Skin of body (tissue), 2 donors: Measurements from ENCODE around the gene UBE2U. TPM values are rescaled to one million over a fixed set of nuclear protein-coding genes. Genes with fewer than 3 reads are reported as not detected.

ENCODE experiments used
- DNase-seq: peaks from one replicate; lab custom pipeline; 2025; lab: John Stamatoyannopoulos, UW
- total RNA-seq: library from RNA; depleted of rRNA; stranded (reverse); fragments of >200 nt; gene quantifications from one replicate; pipeline ENCODE4 v1.2.3, GENCODE V29; 2014

Gene UBE2U, protein sequence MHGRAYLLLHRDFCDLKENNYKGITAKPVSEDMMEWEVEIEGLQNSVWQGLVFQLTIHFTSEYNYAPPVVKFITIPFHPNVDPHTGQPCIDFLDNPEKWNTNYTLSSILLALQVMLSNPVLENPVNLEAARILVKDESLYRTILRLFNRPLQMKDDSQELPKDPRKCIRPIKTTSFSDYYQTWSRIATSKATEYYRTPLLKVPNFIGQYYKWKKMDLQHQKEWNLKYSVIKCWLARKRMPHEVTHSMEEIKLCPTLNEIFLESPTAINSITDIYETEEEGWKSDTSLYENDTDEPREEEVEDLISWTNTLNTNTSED
- not detected for total RNA-seq

DNA sequence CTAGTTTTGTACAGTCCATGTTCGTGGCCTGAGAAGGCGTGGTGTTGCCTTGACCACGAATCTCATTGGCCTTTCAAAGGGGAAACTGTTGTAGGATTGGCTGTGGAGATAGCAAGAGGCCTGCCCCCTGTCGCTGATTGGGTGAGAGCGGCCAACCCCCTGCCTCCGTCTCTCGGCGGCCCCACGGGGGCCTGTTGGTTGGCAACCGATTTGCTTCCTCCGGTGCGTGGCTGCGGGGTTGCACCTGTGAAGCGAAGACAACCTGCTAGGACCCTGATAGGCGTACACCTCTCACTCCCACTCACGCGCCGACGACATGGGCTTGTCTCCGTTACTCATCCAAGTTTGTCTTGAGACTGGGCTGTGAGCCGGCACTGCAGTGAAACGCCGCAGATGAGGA lies at the start of gene UBE2U:
TSS of gene UBE2U (plus strand) at position 204 of the 400 bp plus-strand sequence. CDS start 428 bp downstream, outside the sequence.
- no peak for DNase-seq

DNA sequence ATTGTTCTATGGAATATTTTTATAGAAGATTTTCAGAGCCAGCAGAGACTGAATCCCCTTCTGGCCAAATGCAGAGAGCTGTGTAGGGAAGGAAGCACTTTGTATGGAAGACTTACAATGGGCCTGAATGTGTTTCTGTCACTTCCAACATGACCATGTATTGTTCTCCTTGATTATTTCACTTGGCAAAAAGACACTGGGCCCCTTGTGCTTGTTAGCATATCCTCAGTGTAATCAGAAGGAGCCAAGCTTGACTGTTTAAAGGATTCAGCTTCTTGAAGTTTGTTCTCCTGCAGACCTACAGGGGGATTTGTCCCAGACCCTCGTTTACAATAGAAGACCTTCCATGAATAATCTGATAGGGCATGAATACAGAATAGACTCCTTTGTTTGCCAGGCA lies 48.1 kb upstream of the UBE2U start:
- DNase-seq, result no peak

DNA sequence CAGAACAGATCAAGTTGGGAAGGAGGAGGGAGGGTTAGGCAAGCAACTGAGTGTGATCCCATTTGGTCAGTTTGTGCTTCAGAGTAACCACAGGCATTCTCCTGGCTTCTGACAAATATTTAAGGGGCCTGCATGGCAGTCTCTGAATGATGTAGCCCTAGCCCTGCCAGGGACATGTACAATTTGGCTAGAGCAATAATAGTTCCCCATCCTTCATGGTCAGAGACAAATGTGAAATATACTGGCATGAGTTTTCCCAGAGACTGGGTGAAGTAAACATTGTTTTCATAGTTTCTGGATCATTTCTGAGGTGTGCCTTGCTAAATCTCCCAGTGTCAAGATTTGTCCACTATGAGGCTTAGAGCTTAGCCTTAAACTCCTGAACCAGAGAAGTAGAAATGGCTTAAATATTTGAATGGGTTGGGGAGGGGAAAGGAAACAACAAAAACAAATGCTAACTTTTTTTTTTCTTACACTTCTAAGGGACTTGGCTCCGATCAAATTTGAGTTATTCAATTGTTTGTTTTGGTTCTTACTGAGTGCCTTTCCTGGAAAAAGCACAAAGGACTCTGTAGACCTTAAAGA lies 42.0 kb upstream of the UBE2U start:
- no peak for DNase-seq

DNA sequence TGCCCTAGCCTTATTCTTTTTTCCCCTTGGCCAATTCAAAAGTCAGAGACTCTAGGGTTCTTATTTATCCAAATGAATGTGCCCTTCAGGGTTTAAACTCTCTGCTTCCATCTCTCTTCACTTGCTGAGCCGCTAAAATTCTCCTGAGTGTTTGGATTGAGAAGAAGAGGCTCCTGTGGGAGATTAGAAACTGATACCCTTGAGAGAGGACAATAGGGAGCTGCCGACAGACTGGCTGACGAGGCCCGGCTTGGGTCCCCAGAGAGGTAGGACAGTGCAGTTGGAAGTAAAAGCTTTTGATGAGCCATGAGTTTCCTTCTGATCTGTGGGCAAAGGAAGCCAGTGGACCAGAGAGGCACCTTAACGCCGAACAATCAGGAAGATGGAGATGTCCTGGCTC lies 41.3 kb upstream of the UBE2U start:
- DNase-seq, result no peak

DNA sequence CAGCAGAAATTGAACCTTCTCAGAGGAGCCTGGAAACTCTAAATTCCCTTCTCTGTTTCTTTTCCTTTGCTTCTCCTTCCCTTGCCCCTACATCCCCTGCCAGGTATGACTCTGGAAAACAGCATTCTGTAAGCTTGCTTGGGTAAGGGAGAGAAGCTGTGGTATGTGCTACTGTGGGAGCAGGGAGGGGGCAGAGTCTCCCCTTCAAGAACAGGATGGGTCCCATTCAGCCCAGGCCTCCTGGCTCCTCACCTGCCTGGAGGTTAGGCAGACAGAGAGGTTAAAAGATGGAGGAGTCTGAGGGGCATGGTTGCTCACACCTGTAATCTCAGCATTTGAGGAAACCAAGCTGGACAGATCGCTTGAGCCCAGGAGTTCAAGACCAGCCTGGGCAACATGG lies 40.6 kb upstream of the UBE2U start:
- no peak for DNase-seq

DNA sequence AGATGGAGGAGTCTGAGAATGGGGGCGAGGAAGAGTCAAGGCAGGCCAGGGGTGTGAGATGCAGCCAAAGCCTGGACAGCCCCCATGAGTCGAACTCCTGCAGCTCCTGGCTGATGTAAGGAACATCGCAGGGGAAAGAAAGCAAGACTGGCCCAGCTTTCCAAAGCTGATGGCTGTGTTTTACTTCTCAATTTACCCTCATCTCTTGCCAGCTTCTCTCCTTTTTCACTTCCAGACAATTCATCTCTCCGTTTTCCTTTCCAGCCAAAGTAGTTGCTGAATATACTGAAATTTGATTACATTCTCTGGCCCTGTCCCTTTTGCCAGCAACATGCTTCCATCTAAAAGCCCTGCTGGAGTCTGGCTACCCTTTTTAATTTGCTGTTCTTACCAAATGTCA lies 40.0 kb upstream of the UBE2U start:
- DNase-seq, result peak; percentile 57

DNA sequence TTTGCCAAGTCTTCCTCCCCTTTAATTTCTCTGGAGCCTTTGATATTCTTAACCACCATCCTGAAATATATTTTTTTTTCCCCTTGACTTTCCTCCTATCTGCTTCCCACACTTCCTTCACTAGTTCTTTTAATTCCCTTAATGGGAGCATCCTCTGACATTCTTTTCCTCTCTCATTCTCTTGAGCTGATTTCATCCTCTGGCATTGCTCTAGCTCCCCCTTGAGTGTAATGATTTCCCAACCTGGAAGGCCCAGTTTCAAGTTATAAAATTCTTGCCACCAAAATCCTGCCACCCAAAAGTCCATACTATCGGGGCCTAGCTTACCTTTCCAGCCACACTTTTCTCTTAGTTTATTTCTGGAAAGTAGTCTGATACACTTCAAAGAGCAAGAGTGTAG lies 39.5 kb upstream of the UBE2U start:
- peak; percentile 64 for DNase-seq

DNA sequence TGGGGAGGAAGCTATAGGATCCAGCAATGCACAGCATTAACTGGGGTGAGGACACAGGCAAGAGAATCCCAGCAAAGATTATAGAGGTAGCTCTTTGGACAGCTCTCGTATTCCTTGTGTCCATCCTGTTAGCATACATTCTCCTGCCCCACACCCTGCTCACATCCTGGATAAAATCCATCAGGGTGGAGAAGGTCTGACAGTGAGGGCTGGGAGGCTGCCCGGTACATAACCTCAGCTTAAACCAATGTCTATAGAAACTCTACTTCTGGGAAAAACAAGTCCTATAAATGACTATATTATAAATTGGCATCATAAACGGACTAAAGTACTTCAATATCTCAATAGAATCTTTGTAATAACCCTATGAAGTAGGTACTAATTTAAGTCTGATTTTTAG lies 36.8 kb upstream of the UBE2U start:
- no peak for DNase-seq

DNA sequence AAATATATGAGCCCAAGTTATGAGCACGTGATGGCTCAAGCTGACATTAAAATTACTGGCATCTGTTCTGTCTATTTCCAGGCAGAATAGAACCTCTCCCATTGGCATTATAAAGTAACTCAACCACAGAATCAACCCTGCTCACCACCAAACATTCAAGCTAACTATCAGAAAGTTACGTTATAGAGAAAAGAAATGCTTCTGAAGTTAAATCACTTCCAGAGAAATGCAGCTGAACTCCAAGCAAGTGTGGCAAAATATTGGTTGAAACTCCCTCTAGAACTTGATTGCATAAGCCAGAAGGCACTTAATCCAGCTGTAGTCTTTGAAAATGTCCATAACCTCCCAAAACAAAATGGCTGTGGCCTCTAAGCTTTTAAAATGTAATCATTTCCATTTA lies 36.2 kb upstream of the UBE2U start:
- no peak for DNase-seq

DNA sequence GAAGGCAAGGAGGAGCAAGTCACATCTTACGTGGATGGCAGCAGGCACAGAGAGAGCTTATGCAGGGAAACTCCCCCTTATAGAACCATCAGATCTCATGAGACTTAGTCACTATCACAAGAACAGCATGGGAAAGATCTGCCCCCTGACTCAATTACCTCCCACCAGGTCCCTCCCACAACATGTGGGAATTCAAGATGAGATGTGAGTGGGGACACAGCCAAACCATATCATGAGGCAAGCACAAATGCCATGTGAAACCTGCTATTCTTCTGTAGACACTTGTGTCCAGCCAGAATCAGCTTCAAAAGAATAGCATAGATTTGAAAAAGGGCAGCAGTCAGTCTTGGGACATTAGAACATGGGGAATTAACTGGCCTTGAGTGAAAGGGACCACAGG lies 32.2 kb upstream of the UBE2U start:
- no peak for DNase-seq

DNA sequence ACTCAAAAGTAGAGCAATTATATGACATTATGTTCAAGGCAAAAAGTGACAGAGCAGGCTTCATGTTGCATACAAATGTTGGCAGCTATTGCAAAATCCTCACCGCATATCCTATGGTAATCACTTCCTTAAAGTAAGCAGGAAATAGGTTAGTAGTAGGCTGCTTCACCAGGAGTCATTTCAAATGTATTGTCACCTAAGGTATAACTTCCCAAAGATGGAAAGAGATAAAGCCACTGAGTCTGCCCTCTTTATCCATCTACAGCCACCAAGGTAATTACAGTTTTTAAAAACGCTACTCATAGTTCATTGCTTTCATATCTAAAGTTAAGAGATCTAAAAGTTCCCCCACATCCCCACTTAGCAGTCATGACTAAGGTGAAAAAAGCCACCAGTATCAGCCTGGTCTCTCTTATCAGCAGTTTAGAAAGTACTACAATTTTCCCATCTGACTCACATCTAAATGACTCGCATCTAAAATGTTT lies 31.6 kb upstream of the UBE2U start:
- DNase-seq, result no peak

DNA sequence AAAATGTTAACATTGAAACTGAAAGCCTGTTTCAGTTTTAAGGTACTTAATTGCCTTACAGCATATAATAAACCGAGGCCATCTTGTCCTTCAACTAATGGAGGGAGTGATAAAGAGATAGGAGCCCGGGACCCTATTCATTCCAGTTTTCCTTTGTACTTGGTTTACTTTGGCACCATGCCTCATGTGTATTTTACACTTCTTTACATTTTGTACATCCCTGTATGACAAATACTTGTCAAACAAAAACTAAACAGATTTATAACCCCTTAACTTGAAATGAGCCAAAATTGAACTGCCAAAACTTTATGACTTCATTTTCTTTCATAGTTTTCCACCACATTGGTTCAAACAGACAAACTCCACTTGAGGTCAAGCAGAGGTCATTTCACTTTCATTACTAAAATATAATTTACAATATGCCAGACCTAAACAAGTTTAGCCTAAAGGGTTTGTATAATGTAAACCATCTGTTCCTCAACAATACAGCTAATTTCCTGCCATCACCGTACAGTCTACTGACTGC lies 30.9 kb upstream of the UBE2U start:
- peak; percentile 91 for DNase-seq

DNA sequence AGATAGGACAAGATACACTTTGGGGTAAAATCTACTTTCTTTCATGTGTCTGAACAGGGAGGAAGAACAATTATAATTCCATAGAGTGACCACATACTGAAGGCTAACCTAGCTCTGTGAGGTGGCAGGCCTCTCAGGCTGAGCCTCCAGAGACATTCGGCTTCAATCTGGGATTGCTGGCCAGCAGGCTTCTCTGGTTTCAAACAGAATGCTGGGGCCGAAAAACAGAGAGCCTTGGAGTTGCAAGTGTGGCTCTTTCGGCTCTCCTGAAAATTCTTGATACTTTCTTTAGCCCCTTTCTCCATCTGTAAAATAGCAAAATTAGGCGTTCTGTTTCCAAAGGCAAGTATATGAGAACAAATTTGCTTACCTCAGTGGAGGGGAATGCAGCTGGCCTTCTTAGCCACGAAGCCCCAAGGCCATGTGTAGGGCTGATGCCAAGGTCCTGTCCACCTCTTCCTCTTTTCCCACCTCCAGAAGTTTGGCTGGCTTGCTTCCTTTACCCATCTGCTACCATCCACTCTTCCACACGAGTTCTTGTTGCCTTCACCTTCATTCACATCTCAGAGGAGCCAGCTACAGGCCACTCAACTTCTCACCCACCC lies 30.0 kb upstream of the UBE2U start:
- DNase-seq, result no peak

DNA sequence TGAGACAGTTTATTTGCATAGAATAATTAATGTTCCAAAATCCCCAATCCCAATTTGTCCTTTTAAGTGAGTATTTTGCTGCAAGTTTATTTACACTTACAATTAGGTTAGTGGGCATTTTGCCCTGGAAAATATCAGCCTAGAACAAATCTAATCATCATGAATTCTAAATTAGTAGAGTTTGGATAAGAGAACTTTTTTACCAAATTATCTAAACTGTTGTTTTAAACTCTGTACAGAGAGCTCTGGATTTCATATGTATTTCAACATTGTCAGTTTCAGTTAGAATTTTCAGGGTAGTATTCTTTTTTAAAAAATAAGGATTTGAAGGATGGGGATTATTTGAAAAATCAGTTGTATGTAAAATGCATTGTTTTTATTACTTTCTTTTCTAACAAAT lies 27.8 kb upstream of the UBE2U start:
- no peak for DNase-seq

DNA sequence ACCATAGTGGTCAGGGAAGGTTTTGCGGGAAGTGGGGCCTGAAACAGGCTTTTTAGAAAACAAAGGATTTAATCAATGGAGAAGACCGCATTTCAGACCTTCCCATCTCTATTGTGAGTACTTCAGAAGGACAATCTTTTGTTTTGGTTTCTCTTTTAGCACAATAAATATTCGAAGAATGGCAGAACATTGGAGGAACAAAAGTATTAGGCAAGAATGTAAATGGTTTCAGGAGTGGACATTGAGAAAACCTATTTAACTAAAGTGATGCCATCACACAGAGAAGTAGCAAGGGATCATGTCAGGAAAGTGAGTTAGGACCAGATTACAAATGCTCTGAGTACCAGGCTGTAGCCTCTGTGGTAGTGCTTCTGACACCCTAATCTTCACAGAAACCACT lies 26.8 kb upstream of the UBE2U start:
- no peak for DNase-seq

DNA sequence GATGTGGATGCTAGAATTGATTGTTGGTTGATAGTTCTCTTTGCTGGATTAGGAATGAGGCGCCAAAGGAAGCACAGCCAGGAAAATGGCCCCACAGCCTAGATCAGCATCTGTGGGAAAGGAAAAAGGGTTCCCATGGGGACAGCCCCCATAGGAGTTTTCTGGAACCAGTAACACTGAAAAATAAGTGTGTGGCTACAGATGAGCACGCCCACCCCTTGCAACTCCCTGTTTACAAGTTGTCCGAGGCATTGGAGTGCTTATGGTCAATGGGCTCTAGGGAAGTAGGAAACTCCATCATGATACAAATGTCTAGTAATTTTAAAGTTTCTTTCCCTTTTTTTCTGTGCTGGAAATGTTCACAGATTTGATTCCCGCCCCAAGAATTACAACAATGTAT lies 23.8 kb upstream of the UBE2U start:
- peak; percentile 24 for DNase-seq

DNA sequence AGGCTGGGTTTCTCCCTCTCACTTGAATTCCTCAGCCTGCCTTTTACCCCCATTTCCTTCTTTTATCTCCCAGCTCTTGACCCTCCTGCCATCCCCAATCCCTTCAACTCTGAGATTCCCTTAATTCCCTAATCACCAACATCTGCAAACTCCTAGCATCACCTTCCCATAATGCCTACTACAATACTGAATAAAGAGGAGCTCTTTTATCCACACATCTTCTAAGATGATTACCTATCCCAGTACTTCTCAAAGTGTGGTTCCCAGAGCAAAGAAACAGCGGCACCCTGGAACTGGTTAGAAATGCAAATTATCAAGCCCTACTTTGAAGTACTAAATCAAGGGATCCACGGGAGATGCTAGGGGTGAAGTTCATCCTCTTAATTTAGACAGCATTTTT lies 21.2 kb upstream of the UBE2U start:
- no peak for DNase-seq

DNA sequence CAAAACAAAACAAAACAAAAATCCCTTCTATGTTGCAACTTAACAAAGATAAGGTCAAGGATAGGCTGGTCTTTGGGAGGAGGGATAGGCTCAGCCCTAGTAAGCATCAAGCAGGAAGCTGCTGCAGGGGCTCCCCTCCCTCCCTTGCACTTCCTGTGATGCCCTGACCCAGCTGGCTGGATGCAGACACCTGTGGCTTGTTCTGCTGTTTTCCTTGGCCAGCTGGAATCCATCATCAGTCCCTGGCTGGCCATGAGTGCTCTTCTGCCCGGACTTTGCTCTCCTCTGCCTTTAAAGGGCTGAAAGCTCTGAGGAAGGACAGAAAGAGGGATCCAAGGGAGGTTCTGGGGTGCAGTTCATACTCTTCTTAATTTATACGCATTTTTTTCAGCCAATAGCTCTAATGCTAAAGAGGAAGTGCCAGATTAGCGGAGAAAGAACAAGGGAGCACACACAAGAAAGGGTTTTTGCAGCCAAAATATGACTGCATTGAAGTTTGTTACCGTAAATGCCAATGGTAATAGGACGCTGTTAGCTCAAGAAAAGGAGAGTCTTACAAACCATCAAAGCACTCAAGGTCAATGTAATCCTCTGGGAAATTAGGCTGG lies 19.9 kb upstream of the UBE2U start:
- no peak for DNase-seq

DNA sequence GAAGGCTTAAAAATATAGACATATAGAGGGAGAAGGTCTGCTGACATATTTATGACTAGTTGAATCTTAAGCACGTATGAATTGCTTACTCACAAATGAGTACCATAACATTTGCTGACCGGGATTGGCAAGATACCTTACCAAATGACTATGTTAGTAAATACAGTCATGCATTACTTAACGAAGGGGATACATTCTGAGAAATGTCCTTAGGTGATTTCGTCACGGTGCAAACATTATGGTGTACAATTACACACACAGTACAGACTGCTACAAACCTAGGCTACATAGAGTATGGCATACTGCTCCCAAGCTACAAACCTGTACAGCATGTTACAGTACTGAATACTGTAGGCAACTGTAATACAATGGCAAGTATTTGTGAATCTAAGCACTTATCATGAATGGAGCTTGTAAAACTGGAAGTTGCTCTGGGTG lies 19.4 kb upstream of the UBE2U start:
- DNase-seq, result peak; percentile 11

DNA sequence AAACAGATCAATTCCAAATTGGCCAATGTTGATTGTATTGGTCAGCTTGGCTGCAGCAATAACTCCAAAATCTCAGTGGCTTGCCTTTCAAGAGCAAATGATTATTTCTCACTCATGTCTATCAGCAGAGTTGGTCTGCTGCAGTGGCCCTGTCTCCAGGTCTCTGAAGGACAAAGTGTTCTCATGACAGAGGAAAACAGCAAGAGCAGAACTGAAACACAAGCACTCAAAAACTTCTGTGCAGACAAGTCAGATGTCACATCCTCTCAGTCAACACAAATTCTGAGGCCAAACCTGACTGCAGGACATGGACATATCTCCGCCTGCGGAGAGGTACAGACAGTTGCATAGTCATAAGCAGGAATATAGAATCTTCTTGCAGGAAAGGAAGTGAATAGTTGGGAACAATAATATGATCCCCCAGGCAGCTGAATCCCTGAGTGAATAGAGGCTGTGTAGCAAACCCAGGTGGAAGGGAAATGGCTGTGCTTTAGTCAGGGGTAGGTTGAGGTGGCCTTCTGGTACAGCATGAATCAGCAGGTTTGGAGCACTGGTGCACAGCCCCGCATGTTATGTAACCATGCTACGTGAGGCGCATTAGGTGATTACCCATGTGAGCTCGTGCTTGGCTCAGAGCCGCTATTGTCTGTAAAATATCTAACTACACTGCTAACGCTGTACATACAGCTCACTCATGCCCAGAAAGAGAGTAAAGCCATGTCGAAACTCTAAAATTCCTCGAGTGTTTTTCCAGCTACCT lies 17.1 kb upstream of the UBE2U start:
- no peak for DNase-seq

DNA sequence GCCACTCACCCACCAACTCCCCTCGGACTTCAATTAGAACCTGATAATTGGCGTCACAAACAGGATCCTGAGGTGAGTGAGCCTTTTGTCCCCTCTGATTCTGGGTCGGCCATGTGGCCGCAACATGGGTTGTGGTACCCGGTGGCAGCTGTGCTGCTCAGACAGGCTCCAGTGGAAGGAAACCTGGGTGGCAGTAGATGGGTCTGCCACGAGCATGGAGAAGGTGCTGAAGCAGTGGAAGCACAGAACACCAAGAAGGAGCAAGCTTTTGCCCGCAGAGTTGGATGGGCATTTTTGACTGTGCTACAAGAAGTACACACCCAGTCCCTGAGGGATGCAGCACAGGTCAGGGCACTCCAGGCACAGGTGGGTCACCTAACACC lies 16.5 kb upstream of the UBE2U start:
- no peak for DNase-seq
